ENCODE data around the gene GNGT1. TPM values are rescaled to one million over a fixed set of nuclear protein-coding genes. Genes with fewer than 3 reads are reported as not detected.

GNGT1 gene
- total RNA-seq, 2 experiments from 2014 or later: not detected

Other genes with a start within 250 kb of the GNGT1 start
- gene TFPI2, start 15.8 kb upstream of the GNGT1 start, total RNA-seq: not detected
- gene GNG11, start 15.2 kb downstream of the GNGT1 start, total RNA-seq: not detected
- 10 to 100 TPM; 21.0 to 22.0 TPM for gene BET1, start 97.8 kb downstream of the GNGT1 start, total RNA-seq